Hepatocyte (in vitro differentiated cells): ENCODE results near the gene ARAF. TPM values are rescaled to one million over a fixed set of nuclear protein-coding genes. Genes with fewer than 3 reads are reported as not detected.

Source experiments
- DNase-seq: peaks from one replicate; pipeline ENCODE4 v3.0.0-alpha.2; 2016; ENCODE audit warnings: low spot score
- H2AFZ ChIP-seq: fragments of 200-600 bp; sonication (generic); 2 replicates; pipeline ENCODE4 v1.6.0; 2016; ENCODE audit warnings: antibody characterized with exemption, mild to moderate bottlenecking
- H3K27ac ChIP-seq: fragments of 200-600 bp; sonication (generic); 2 replicates; pipeline ENCODE4 v1.5.1; 2016; ENCODE audit warnings: mild to moderate bottlenecking
- H3K27me3 ChIP-seq: fragments of 200-600 bp; sonication (generic); 2 replicates; pipeline ENCODE4 v1.6.1; 2016
- H3K36me3 ChIP-seq: fragments of 200-600 bp; sonication (generic); replicated peaks from 2 replicates; pipeline ENCODE4 v1.5.1; 2016; ENCODE audit warnings: low read depth; ENCODE audit not compliant: insufficient read depth
- H3K4me1 ChIP-seq: fragments of 200-600 bp; sonication (generic); 2 replicates; pipeline ENCODE4 v1.5.1; 2016; ENCODE audit warnings: mild to moderate bottlenecking, moderate library complexity; ENCODE audit not compliant: insufficient read depth
- H3K4me2 ChIP-seq: fragments of 200-600 bp; sonication (generic); 2 replicates; pipeline ENCODE4 v1.6.0; 2016
- H3K4me3 ChIP-seq: fragments of 200-600 bp; sonication (generic); 2 replicates; pipeline ENCODE4 v1.5.1; 2016; ENCODE audit warnings: mild to moderate bottlenecking
- H3K79me2 ChIP-seq: fragments of 200-600 bp; sonication (generic); 2 replicates; pipeline ENCODE4 v1.6.0; 2017; ENCODE audit warnings: mild to moderate bottlenecking
- H3K9me2 ChIP-seq: fragments of 200-600 bp; sonication (generic); replicated peaks from 2 replicates; pipeline ENCODE4 v1.6.0; 2017; ENCODE audit warnings: mild to moderate bottlenecking; ENCODE audit not compliant: insufficient read depth
- H3K9me3 ChIP-seq: fragments of 200-600 bp; sonication (generic); 2 replicates; pipeline ENCODE4 v1.5.1; 2016; ENCODE audit warnings: low read depth, mild to moderate bottlenecking
- H4K20me1 ChIP-seq: fragments of 200-600 bp; sonication (generic); 2 replicates; pipeline ENCODE4 v1.6.0; 2016; ENCODE audit warnings: mild to moderate bottlenecking; ENCODE audit not compliant: insufficient read depth, poor library complexity, severe bottlenecking
- CTCF ChIP-seq: fragments of 200-600 bp; sonication (generic); IDR thresholded peaks from 2 replicates; pipeline ENCODE4 v1.5.1; 2016; ENCODE audit warnings: antibody characterized with exemption, mild to moderate bottlenecking; ENCODE audit not compliant: poor library complexity
- EZH2 ChIP-seq: fragments of 200-600 bp; sonication (generic); IDR thresholded peaks from 2 replicates; pipeline ENCODE4 v1.6.1; 2016; ENCODE audit warnings: antibody characterized with exemption, mild to moderate bottlenecking, borderline replicate concordance
- EZH2phosphoT487 ChIP-seq: fragments of 200-600 bp; sonication (generic); IDR thresholded peaks from one replicate; pipeline ENCODE4 v1.6.1; 2018; ENCODE audit warnings: antibody characterized with exemption, mild to moderate bottlenecking, low read depth, moderate library complexity; ENCODE audit not compliant: unreplicated experiment, severe bottlenecking
- WGBS: methylation state at CpG from one replicate; pipeline ENCODE4 v1.1.6; 2016; ENCODE audit warnings: low lambda C conversion rate; ENCODE audit errors: missing lambda C conversion rate; 5-methylcytosine and 5-hydroxymethylcytosine counted together
- microRNA-seq: library from miRNA; unstranded; fragments of <30 nt; microRNA quantifications from one replicate; pipeline ENCODE4, GENCODE V29; 2017
- polyA plus RNA-seq: library from polyadenylated mRNA; unstranded; fragments of >200 nt; fragmentation: Nextera tagmentation; extraction: Ambion mirVana; gene quantifications from 2 replicates; pipeline ENCODE4 v1.2.1, GENCODE V29; 2016
- small RNA-seq: library from RNA; depleted of rRNA; stranded (forward); fragments of <200 nt; gene quantifications from one replicate; pipeline ENCODE3, GENCODE V24; 2014
- total RNA-seq: library from RNA; depleted of rRNA; stranded (reverse); fragments of >200 nt; gene quantifications from 2 replicates; pipeline ENCODE4 v1.2.3, GENCODE V29; 2014

Gene ARAF
- total and polyA plus RNA-seq, 2 experiments from 2014 or later: 29.8 to 89.6 TPM

GRCh38 chrX:47620303-47620685 lies 59.3 kb downstream of the ARAF start:
- TF ChIP-seq CTCF (no peak), EZH2 (no peak), EZH2phosphoT487 (no peak)
- Histone ChIP-seq H3K4me3 (no peak overlapping the region), H3K36me3 (no peaks in the 10 kb centered on the region), H3K27ac (no peak overlapping the region), H3K4me1 (no peaks in the 10 kb centered on the region), H3K9me2 (no peaks in the 10 kb centered on the region), H3K79me2 (no peaks in the 10 kb centered on the region), H3K27me3 (no peaks in the 10 kb centered on the region), H2AFZ (no peak overlapping the region), H3K9me3 (no peaks in the 10 kb centered on the region), H4K20me1 (no peaks in the 10 kb centered on the region), H3K4me2 (no peak overlapping the region)
- 79% methylated on average over 9 of the region's 9 CpGs for WGBS
- no peak for DNase-seq

Small RNA genes within 50 kb of the gene (microRNA-seq; reads per million reads assigned to microRNA genes)
- gene MIR4769: not detected

Small RNA genes within 50 kb of the gene (small RNA-seq; reads per million reads assigned to genes)
- not detected for gene MIR4769

Other genes starting within 250 kb of the ARAF start
- gene ZNF157, start 190.6 kb upstream of the ARAF start, total RNA-seq: 0.08 and 0.33 TPM in 2 replicates
- not detected in 2 replicates for gene ZNF157, start 190.6 kb upstream of the ARAF start, polyA plus RNA-seq
- gene ZNF41, start 78.0 kb upstream of the ARAF start, total RNA-seq: 4.3 and 5.3 TPM in 2 replicates
- 2.1 and 2.2 TPM in 2 replicates for gene ZNF41, start 78.0 kb upstream of the ARAF start, polyA plus RNA-seq
- 669 and 671 TPM in 2 replicates for gene TIMP1, start 21.2 kb downstream of the ARAF start, total RNA-seq
- gene TIMP1, start 21.2 kb downstream of the ARAF start, polyA plus RNA-seq: 4,849 and 5,452 TPM in 2 replicates
- gene SYN1, start 58.7 kb downstream of the ARAF start, total RNA-seq: 0.43 and 1.2 TPM in 2 replicates
- gene SYN1, start 58.7 kb downstream of the ARAF start, polyA plus RNA-seq: 3.7 and 4.6 TPM in 2 replicates
- gene CFP, start 68.7 kb downstream of the ARAF start, total RNA-seq: 0.23 TPM in 1 of 2 replicates, not detected in the other
- gene CFP, start 68.7 kb downstream of the ARAF start, polyA plus RNA-seq: 0.17 and 0.58 TPM in 2 replicates
- 19.8 and 24.4 TPM in 2 replicates for gene ELK1, start 89.4 kb downstream of the ARAF start, total RNA-seq
- 29.6 and 32.0 TPM in 2 replicates for gene ELK1, start 89.4 kb downstream of the ARAF start, polyA plus RNA-seq
- gene UXT, start 98.0 kb downstream of the ARAF start, total RNA-seq: 96.1 and 111 TPM in 2 replicates
- 130 and 141 TPM in 2 replicates for gene UXT, start 98.0 kb downstream of the ARAF start, polyA plus RNA-seq